Skeletal muscle tissue (tissue), 4 donors: ENCODE data around the gene MOV10. TPM values are rescaled to one million over a fixed set of nuclear protein-coding genes. Genes with fewer than 3 reads are reported as not detected.
"Not testable (repeated sequence)": the region's sequence is repeated elsewhere in the genome, so short reads cannot be mapped to it uniquely, and the experiment has no call there.

ENCODE experiments used
- H3K27ac ChIP-seq: one replicate; pipeline ENCODE4 v1.7.0; 2013; ENCODE audit warnings: mild to moderate bottlenecking, low read depth, low read length, inconsistent platforms
- H3K27me3 ChIP-seq, 3 donors: one replicate each; pipeline ENCODE4 v1.7.0; 2013; ENCODE audit warnings: low read length in 3 of 3; ENCODE audit not compliant: control insufficient read depth in 3 of 3, insufficient read depth in 3 of 3
- H3K36me3 ChIP-seq, 3 donors: one replicate each; pipeline ENCODE4 v1.7.0; 2013; ENCODE audit warnings: low read length in 3 of 3; ENCODE audit not compliant: control insufficient read depth in 3 of 3, insufficient read depth in 3 of 3
- H3K4me1 ChIP-seq, 3 donors: one replicate each; pipeline ENCODE4 v1.7.0; 2013; ENCODE audit warnings: low read length in 3 of 3, mild to moderate bottlenecking in 3 of 3; ENCODE audit not compliant: control insufficient read depth in 3 of 3, insufficient read depth in 3 of 3
- H3K4me3 ChIP-seq, 3 donors: one replicate each; pipeline ENCODE4 v1.7.0; 2013; ENCODE audit warnings: low read length in 3 of 3
- H3K9ac ChIP-seq, 3 donors: one replicate each; pipeline ENCODE4 v1.7.0; 2013; ENCODE audit warnings: low read length in 3 of 3, mild to moderate bottlenecking in 3 of 3, moderate library complexity in 2 of 3, low read depth in 1 of 3
- H3K9me3 ChIP-seq, 3 donors: one replicate each; pipeline ENCODE4 v1.7.0; 2013; ENCODE audit warnings: low read length in 3 of 3; ENCODE audit not compliant: control insufficient read depth in 3 of 3
- total RNA-seq: library from RNA; depleted of rRNA; stranded (reverse); fragments of >200 nt; gene quantifications from one replicate; pipeline ENCODE4 v1.2.3, GENCODE V29; 2014
- donor health status: Osteomylitis.

The MOV10 gene
- total RNA-seq, 1 donor from 2014 or later = 27.7 TPM

DNA sequence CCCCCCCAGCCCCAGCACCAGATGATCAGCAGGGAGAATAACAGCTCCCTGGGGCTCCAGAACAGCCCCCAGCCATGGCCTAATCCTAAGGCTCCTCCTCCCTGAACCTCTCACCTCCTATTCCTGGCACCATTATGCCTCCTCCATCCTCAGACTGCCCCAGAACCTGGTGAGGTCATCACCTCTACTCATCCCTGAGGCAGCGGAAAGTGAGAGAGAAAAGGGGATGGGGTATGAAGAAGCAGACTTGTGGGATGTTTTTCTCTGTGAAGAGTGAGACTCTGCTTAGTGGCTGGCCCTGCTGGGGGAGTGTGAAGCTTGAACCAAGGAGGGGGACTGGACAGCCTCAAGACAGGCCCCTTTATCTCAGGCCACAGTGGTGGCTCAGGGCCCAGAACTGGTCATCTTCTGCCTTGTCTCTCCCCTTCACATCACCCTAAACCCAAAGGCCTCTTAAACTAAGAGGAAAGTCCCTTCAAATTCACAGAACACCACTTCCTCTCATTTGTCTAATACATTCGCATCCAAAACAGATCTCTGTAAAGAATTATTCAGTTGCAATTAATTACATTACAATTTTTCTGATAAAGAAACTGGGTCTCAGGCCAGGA is 42.9 kb downstream of the MOV10 start:
- Histone ChIP-seq H3K36me3 (peaks cover 3 to 5% (median 4%) of the 10 kb centered on the region in 3 donors), H3K4me3 (no peak overlapping the region), H3K4me1 (peaks cover 28 to 42% (median 29%) of the 10 kb centered on the region in 3 donors), H3K27me3 (peaks cover 0 to 10% (median 8%) of the 10 kb centered on the region in 3 donors), H3K9me3 (no peaks in the 10 kb centered on the region), H3K27ac (no peak overlapping the region), H3K9ac (peak overlapping the region in 1 of 3 donors; percentile 33)

DNA sequence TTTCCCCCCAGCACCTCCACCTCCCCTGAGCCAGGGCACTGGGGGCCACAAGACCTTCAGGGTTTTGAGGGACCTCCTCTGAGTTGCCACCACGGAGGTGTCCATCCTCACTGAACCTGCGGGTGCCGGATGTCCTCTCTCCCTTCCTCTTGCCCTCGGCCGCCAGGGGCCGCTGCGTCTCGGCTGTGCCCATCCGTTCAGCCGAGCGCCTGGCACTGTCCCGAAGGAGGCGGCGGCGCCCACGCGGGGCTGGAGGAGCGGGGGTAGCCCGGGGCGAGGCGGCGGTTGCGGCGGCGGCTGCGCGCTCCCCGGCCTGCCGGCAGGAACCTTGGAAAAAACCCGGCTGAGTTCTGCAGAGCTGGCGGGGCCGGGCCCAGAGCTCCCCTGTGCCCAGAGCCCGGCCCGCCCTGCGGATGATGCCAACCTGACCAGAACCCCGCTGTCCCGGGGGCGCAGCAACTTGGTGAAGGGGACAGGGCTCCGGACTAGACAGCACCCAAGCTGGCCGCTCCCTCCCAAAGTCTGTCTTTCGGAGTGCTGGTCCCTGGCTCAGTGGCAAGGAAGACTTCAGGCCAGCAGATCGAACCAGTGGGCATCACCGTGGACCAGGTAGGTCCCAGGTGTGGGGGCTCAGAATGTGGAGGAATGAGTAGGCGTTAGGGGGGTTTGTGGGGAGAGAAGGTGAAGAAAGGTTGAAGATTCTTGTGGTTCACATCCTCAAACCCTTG is 44.4 kb downstream of the MOV10 start:
- H3K9ac ChIP-seq = peak overlapping the region in 2 of 3 donors; percentile 38 to 40

DNA sequence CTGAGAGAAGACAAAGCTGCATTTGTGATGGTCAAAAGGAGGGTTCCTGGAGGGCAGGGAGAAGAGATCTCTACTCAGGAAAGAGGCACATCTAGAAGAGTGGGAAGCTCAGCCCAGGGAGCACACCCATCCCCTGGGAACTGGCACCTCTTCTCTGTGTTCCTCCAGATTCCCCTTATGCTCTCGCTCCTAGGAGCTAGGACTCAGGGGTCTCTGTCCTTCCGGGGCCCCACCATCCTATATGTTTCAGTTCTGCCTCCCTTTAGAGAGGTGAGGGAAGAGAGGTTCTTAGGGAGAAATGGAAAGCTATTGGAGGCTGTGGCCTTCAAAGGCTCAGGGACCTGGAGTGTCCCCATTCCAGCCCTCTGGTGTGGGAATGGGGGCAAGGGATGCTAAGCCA is 45.2 kb downstream of the MOV10 start:
- H3K36me3 ChIP-seq = no peaks in the 10 kb centered on the region

More for the DNA sequence above, 44.4 kb downstream of the MOV10 start:
- H3K4me3 ChIP-seq = peak overlapping the region in 1 of 3 donors; percentile 22
- H3K4me1 ChIP-seq = peaks cover 15 to 27% (median 15%) of the 10 kb centered on the region in 3 donors
- peaks cover 2 to 13% (median 12%) of the 10 kb centered on the region in 3 donors for H3K27me3 ChIP-seq
- no peaks in the 10 kb centered on the region for H3K9me3 ChIP-seq
- no peaks in the 10 kb centered on the region for H3K36me3 ChIP-seq
- no peak overlapping the region for H3K27ac ChIP-seq

DNA sequence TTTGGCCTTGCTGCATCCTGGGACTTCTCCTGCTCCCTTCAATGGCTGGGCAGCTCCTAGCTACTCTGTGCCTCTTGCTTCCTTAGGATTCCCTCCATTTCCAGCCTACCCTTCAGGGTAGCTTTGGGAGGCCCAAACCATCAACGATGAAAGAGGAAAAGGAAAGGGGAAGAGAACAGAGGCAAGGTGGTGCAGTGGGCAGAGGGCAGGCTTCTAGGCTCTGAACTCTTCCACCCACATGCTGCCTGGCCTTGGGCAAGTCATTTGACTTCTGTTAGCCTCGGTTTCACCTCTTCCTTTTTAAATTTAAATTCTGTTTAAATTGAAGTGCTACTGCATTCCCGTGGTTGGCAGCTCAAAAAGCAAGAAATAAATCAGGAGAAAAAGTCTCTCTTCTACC is 46.3 kb downstream of the MOV10 start:
- H3K9me3 ChIP-seq = no peaks in the 10 kb centered on the region

More for the DNA sequence above, 45.2 kb downstream of the MOV10 start:
- H3K27me3 ChIP-seq = peaks cover 2 to 15% (median 14%) of the 10 kb centered on the region in 3 donors
- H3K4me1 ChIP-seq = peaks cover 10 to 19% (median 11%) of the 10 kb centered on the region in 3 donors
- H3K27ac ChIP-seq = no peak overlapping the region
- no peaks in the 10 kb centered on the region for H3K9me3 ChIP-seq
- no peak overlapping the region for H3K4me3 ChIP-seq
- no peak overlapping the region for H3K9ac ChIP-seq

DNA sequence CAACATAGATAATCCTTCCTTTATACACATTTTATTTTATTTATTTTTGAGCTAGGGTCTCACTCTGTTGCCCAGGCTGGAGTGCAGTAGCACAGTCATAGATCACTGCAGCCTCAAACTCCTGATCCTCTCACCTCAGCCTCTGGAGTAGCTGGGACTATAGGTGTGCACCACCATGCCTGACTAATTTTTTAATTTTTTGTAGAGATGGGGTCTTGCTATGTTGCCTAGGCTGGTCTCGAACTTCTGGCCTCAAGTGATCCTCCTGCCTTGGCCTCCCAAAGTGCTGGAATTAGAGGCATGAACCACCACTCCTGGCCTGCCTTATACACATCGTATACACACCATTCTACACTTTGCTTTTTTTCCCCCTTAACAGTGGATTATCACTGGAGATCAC is 46.8 kb downstream of the MOV10 start:
- not testable (repeated sequence) for H3K36me3 ChIP-seq, H3K27ac ChIP-seq, H3K9ac ChIP-seq, H3K9me3 ChIP-seq, H3K4me1 ChIP-seq, H3K4me3 ChIP-seq
- H3K27me3 ChIP-seq = peaks cover 2 to 15% (median 14%) of the 10 kb centered on the region in 3 donors

More for the DNA sequence above, 46.3 kb downstream of the MOV10 start:
- peaks cover 6 to 11% (median 7%) of the 10 kb centered on the region in 3 donors for H3K4me1 ChIP-seq
- H3K9ac ChIP-seq = no peak overlapping the region
- H3K27me3 ChIP-seq = peaks cover 2 to 15% (median 14%) of the 10 kb centered on the region in 3 donors
- H3K36me3 ChIP-seq = no peaks in the 10 kb centered on the region
- no peak overlapping the region for H3K27ac ChIP-seq
- H3K4me3 ChIP-seq = no peak overlapping the region

DNA sequence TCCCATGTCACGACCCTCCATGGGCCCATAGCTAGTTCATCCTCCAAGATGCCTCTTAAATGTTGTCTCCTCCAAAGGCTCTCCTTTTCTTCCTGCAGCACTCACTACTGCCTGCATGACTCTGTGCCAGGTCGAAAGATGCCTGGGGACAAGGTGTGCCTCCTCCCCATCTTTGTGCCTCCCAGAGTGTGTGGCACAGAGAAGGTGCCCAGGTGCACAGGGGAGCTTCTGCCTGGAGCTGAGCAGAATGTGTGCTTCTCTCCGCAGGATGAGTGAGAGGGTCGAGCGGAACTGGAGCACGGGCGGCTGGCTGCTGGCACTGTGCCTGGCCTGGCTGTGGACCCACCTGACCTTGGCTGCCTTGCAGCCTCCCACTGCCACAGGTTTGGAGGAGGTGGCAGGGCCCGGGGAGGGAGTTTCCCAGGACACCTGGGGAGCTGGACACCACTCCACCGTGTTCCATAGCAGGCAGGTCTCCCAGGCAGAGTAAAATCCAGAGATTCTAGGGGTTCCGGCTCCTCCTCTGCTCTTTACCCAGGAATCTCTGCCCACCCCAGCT is 47.6 kb downstream of the MOV10 start:
- H3K9ac ChIP-seq = no peak overlapping the region
- no peaks in the 10 kb centered on the region for H3K36me3 ChIP-seq
- H3K4me1 ChIP-seq = peaks cover 0 to 4% (median 3%) of the 10 kb centered on the region in 3 donors
- no peak overlapping the region for H3K4me3 ChIP-seq
- H3K27ac ChIP-seq = no peak overlapping the region
- no peaks in the 10 kb centered on the region for H3K9me3 ChIP-seq
- H3K27me3 ChIP-seq = peaks cover 2 to 15% (median 14%) of the 10 kb centered on the region in 3 donors

DNA sequence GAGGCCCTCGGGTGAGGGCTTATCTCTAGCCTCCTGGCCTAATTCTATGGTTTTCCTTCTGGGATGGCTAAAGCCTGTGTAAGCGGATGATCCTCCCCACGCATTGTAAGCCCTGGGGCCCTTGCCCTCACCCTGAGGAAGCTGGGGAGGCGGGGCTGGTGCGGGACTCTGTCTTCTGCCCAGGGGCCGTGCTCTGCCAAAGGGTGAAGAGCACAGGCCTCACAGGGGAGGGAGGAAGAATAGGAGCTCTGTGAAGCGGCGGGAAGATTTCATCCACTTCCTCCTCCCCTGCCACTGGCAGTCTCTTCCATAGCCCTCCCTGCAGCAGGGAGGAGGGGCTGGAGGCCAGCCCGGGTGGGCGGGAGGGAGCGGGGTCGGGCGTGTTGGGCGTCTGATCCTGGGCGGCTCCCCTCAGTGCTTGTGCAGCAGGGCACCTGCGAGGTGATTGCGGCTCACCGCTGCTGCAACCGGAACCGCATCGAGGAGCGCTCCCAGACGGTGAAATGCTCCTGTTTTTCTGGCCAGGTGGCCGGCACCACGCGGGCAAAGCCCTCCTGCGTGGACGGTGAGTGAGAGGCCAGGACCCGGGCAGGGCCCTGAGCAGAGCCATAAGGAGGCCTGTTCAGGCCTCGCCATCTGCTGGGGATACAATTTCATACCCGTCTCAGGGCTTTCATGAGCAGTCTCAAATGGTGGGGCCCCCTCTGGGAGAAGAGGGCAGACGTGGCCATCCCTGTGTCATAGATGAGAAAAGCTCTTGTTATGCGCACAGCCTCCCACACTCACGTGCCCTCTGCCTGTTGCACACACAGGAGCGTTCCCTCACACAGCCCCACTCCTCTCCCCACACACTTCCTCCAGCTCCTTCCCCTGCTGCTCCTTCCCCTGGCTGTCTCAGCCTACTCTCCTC is 48.4 kb downstream of the MOV10 start:
- Histone ChIP-seq H3K4me3 (no peak overlapping the region), H3K27me3 (peaks cover 2 to 15% (median 14%) of the 10 kb centered on the region in 3 donors), H3K27ac (no peak overlapping the region), H3K9ac (no peak overlapping the region), H3K9me3 (no peaks in the 10 kb centered on the region), H3K4me1 (peaks cover 0 to 4% (median 3%) of the 10 kb centered on the region in 3 donors), H3K36me3 (no peaks in the 10 kb centered on the region)

DNA sequence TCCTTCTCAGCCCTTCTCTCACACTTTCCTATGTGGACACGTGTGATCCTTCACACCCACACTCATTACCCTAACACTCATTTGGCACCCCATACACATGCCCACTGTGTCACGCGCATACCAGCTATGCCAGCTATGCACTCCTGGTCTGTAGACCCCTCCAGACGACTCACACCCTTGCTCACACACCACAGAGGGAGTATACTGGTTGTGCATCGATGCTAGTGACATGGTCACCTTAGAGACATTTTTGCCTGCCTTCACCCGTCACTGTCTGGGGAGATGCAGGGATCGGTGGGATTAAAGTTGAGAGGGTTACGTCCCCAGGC is 49.0 kb downstream of the MOV10 start:
- peaks cover 0 to 4% (median 2%) of the 10 kb centered on the region in 3 donors for H3K4me1 ChIP-seq
- no peak overlapping the region for H3K27ac ChIP-seq
- no peaks in the 10 kb centered on the region for H3K9me3 ChIP-seq
- H3K27me3 ChIP-seq = peaks cover 2 to 15% (median 14%) of the 10 kb centered on the region in 3 donors
- no peak overlapping the region for H3K4me3 ChIP-seq
- H3K9ac ChIP-seq = no peak overlapping the region
- H3K36me3 ChIP-seq = no peaks in the 10 kb centered on the region

DNA sequence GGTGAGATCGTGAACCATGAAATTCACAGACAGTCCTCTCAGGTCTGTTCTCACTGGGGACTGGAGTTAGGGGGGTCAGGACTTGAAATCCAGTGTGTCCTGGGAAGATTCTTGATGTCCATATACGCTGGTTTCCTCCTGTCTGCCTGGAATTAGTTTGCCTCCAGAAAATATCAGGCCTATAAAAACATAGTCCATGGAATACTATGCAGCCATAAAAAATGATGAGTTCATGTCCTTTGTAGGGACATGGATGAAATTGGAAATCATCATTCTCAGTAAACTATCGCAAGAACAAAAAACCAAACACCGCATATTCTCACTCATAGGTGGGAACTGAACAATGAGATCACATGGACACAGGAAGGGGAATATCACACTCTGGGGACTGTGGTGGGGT is 49.8 kb downstream of the MOV10 start:
- not testable (repeated sequence) for H3K9ac ChIP-seq

More for the DNA sequence above, 49.8 kb downstream of the MOV10 start:
- not testable (repeated sequence) for H3K9me3 ChIP-seq, H3K4me1 ChIP-seq, H3K4me3 ChIP-seq, H3K27ac ChIP-seq, H3K36me3 ChIP-seq
- peaks cover 2 to 12% (median 11%) of the 10 kb centered on the region in 3 donors for H3K27me3 ChIP-seq
